ENCODE data around the gene SGSM1. TPM values are rescaled to one million over a fixed set of nuclear protein-coding genes. Genes with fewer than 3 reads are reported as not detected.

The SGSM1 gene
- total and polyA plus RNA-seq, 2 donors (not counting 1 experiment from before 2014, with no cell fraction given) = not detected

DNA sequence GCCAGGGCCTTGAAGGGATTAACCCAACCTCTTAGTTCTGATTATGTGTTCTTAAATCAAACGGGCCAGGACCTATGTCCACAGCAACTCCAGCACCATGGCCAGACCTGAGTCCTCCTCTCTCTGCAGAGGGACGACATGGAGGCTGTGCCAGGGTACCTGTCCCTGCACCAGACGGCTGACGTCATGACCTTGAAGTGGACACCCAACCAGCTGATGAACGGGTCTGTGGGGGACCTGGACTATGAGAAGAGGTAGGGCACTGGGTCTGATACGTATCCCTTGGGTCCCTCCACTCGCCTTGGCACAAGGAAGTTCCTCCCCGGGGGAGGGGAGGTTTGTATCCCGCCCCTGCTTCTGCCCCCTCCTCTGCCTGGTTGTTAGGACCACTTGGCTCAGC lies 53.6 kb downstream of the SGSM1 start:
- no peak for DNase-seq (ENCODE audit: low read depth in 2 of 2)
- no peaks in the 10 kb centered on the region for H3K4me1 ChIP-seq (ENCODE audit: control insufficient read depth, extremely low read depth, insufficient read depth, low read length)
- TF ChIP-seq, protein P1, sequence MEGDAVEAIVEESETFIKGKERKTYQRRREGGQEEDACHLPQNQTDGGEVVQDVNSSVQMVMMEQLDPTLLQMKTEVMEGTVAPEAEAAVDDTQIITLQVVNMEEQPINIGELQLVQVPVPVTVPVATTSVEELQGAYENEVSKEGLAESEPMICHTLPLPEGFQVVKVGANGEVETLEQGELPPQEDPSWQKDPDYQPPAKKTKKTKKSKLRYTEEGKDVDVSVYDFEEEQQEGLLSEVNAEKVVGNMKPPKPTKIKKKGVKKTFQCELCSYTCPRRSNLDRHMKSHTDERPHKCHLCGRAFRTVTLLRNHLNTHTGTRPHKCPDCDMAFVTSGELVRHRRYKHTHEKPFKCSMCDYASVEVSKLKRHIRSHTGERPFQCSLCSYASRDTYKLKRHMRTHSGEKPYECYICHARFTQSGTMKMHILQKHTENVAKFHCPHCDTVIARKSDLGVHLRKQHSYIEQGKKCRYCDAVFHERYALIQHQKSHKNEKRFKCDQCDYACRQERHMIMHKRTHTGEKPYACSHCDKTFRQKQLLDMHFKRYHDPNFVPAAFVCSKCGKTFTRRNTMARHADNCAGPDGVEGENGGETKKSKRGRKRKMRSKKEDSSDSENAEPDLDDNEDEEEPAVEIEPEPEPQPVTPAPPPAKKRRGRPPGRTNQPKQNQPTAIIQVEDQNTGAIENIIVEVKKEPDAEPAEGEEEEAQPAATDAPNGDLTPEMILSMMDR (conservative IDR thresholded peaks at IDR 0.05 in 1 of 2, IDR thresholded peaks at IDR 0.05 in 1 of 2; ENCODE audit: low read depth in 1 of 2, low read length in 2 of 2) = no peak
- no peak for TF ChIP-seq EZH2 (IDR thresholded peaks at IDR 0.05; ENCODE audit: low read length, missing control alignments)
- H4K20me1 ChIP-seq (ENCODE audit: control insufficient read depth, extremely low read depth, insufficient read depth, low read length) = no peaks in the 10 kb centered on the region
- H3K36me3 ChIP-seq (ENCODE audit: control insufficient read depth, insufficient read depth, low read length) = no peaks in the 10 kb centered on the region
- no peak overlapping the region for H3K9ac ChIP-seq (ENCODE audit: insufficient read depth, low read length)
- H3K27me3 ChIP-seq (ENCODE audit: control insufficient read depth, insufficient read depth, low read length) = no peaks in the 10 kb centered on the region
- no peaks in the 10 kb centered on the region for H3K79me2 ChIP-seq (ENCODE audit: control insufficient read depth, insufficient read depth, low read length)
- H2AFZ ChIP-seq (ENCODE audit: low read length) = no peak overlapping the region
- no peak overlapping the region for H3K4me2 ChIP-seq (ENCODE audit: extremely low read depth, insufficient read depth, low read length)
- no peaks in the 10 kb centered on the region for H3K9me3 ChIP-seq (ENCODE audit: control insufficient read depth, insufficient read depth, low read depth, low read length)
- H3K4me3 ChIP-seq (replicated peaks in 1 of 4; ENCODE audit: control extremely low read depth in 1 of 4, insufficient read depth in 1 of 4, low read depth in 3 of 4, low read length in 4 of 4) = no peak overlapping the region
- no peak overlapping the region for H3K27ac ChIP-seq (ENCODE audit: insufficient read depth, low read length)

DNA sequence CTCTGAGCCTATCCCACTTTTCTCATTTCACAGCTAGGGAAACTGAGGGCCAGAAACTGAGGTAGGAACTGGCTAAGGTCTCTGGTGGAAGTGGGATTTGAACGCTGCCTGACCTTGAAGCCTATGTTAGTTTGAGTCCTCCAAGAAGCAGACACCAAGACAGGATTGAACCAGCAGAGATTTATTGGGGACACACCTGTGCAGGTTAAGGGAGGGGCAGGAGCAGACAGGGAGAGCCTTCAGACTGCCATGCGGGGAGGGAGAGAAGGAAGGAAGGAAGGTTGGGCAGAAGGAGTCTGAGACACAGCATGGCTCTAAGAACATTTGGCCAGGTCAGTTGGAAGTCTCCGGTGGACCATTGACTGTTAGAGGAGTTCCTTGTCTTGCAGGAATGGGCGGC lies 59.5 kb downstream of the SGSM1 start:
- H3K27me3 ChIP-seq (ENCODE audit: control insufficient read depth, insufficient read depth, low read length) = no peaks in the 10 kb centered on the region

GRCh38 chr22:24867323-24868022 lies 61.5 kb downstream of the SGSM1 start:
- no peaks in the 10 kb centered on the region for H3K9me3 ChIP-seq (ENCODE audit: control insufficient read depth, insufficient read depth, low read depth, low read length)
- no peaks in the 10 kb centered on the region for H3K27me3 ChIP-seq (ENCODE audit: control insufficient read depth, insufficient read depth, low read length)
- TF ChIP-seq EZH2 (IDR thresholded peaks at IDR 0.05; ENCODE audit: low read length, missing control alignments) = no peak
- TF ChIP-seq, protein P1 (conservative IDR thresholded peaks at IDR 0.05 in 1 of 2, IDR thresholded peaks at IDR 0.05 in 1 of 2; ENCODE audit: low read depth in 1 of 2, low read length in 2 of 2) = no peak
- no peak for DNase-seq (ENCODE audit: low read depth in 2 of 2)
- no peak overlapping the region for H3K27ac ChIP-seq (ENCODE audit: insufficient read depth, low read length)
- H2AFZ ChIP-seq (ENCODE audit: low read length) = no peak overlapping the region
- no peak overlapping the region for H3K9ac ChIP-seq (ENCODE audit: insufficient read depth, low read length)
- no peaks in the 10 kb centered on the region for H4K20me1 ChIP-seq (ENCODE audit: control insufficient read depth, extremely low read depth, insufficient read depth, low read length)
- H3K79me2 ChIP-seq (ENCODE audit: control insufficient read depth, insufficient read depth, low read length) = no peaks in the 10 kb centered on the region
- H3K4me3 ChIP-seq (replicated peaks in 1 of 4; ENCODE audit: control extremely low read depth in 1 of 4, insufficient read depth in 1 of 4, low read depth in 3 of 4, low read length in 4 of 4) = no peak overlapping the region
- H3K4me1 ChIP-seq (ENCODE audit: control insufficient read depth, extremely low read depth, insufficient read depth, low read length) = no peaks in the 10 kb centered on the region
- H3K36me3 ChIP-seq (ENCODE audit: control insufficient read depth, insufficient read depth, low read length) = no peaks in the 10 kb centered on the region
- no peak overlapping the region for H3K4me2 ChIP-seq (ENCODE audit: extremely low read depth, insufficient read depth, low read length)

More for the DNA sequence above, 59.5 kb downstream of the SGSM1 start:
- Histone ChIP-seq H3K4me1 (ENCODE audit: control insufficient read depth, extremely low read depth, insufficient read depth, low read length) (no peaks in the 10 kb centered on the region), H3K4me3 (replicated peaks in 1 of 4; ENCODE audit: control extremely low read depth in 1 of 4, insufficient read depth in 1 of 4, low read depth in 3 of 4, low read length in 4 of 4) (no peak overlapping the region), H3K4me2 (ENCODE audit: extremely low read depth, insufficient read depth, low read length) (no peak overlapping the region), H3K9ac (ENCODE audit: insufficient read depth, low read length) (no peak overlapping the region), H2AFZ (ENCODE audit: low read length) (no peak overlapping the region), H3K36me3 (ENCODE audit: control insufficient read depth, insufficient read depth, low read length) (no peaks in the 10 kb centered on the region), H4K20me1 (ENCODE audit: control insufficient read depth, extremely low read depth, insufficient read depth, low read length) (no peaks in the 10 kb centered on the region), H3K79me2 (ENCODE audit: control insufficient read depth, insufficient read depth, low read length) (no peaks in the 10 kb centered on the region), H3K9me3 (ENCODE audit: control insufficient read depth, insufficient read depth, low read depth, low read length) (no peaks in the 10 kb centered on the region), H3K27ac (ENCODE audit: insufficient read depth, low read length) (no peak overlapping the region)
- DNase-seq (ENCODE audit: low read depth in 2 of 2) = no peak
- TF ChIP-seq, protein P1 (conservative IDR thresholded peaks at IDR 0.05 in 1 of 2, IDR thresholded peaks at IDR 0.05 in 1 of 2; ENCODE audit: low read depth in 1 of 2, low read length in 2 of 2) = no peak
- TF ChIP-seq EZH2 (IDR thresholded peaks at IDR 0.05; ENCODE audit: low read length, missing control alignments) = no peak

Measured in fibroblast of lung (primary cell).